HG02981 (cell line): ENCODE measurements around the gene AR.
"Not testable (repeated sequence)": the region's sequence is repeated elsewhere in the genome, so short reads cannot be mapped to it uniquely, and the experiment has no call there.

Source experiments
- ATAC-seq: cut with Tn5 transposase; IDR thresholded peaks from one replicate; pipeline ENCODE4 v1.9.1; 2021; ENCODE audit warnings: mild to moderate bottlenecking, moderate library complexity; ENCODE audit not compliant: unreplicated experiment

AR gene

DNA sequence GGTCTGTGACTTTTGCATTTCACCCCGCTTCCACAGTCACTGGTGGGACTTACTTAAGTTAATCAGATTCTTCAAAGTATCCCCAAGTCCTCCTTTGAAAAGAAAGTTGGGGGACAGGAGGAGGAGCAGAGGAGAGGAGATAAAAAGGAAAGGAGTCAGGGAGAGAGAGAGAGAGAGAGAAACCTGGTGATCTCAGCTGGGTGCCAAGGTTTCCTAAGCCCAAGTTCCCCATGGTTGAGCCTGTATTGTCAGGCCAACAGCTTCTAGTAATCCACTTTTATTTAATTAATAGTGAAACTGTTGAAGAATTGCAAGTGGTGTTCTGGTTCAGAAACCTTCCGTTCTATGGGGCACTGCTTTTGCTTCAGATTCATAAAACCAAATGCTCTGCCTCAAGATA is 91.6 kb downstream of the AR start:
- no peak for ATAC-seq

DNA sequence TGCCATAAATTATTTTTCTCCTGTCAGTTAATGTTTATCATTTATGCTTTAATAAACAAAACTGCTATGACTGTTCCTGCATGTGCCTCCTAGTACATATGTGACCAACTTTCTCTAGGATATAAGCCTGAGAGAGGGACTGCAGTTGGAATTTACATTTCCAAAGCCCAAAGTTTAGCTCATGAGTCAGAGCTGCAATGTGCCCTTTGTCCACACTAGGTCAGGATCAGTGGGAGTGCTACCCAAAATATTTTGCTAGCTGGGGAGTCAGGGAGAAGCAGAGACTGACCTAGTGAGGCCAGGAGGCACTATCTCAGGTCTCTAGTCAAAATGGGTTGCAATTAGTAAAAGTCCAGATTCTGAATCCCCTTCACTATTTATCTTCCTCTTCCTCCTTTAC is 92.7 kb downstream of the AR start:
- ATAC-seq, result no peak

DNA sequence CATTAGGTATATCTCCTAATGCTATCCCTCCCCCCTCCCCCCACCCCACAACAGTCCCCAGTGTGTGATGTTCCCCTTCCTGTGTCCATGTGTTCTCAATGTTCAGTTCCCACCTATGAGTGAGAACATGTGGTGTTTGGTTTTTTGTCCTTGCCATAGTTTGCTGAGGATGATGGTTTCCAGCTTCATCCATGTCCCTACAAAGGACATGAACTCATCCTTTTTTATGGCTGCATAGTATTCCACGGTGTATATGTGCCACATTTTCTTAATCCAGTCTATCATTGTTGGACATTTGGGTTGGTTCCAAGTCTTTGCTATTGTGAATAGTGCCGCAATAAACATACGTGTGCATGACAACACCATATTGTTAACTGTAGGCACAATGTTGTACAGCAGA is 93.5 kb downstream of the AR start:
- ATAC-seq, result not testable (repeated sequence)

DNA sequence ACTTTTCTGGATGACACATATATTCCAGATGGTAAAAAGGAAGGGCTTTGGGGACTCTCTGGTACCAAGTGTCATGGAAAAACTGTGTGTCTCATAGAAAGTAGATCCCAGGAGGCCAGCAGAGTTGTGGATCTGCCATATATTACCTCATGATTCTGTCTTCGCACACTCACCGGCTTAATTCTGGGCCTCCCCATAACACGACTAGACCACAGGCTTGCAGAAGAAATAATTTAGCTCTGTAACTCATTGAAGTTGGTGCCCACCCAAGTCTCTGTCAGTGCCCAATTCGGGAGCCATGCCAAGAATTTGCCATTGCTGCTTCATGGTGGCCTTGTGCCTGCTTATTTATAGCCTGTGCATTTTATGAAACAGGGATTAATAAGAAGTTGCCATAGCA is 104.5 kb downstream of the AR start:
- no peak for ATAC-seq

DNA sequence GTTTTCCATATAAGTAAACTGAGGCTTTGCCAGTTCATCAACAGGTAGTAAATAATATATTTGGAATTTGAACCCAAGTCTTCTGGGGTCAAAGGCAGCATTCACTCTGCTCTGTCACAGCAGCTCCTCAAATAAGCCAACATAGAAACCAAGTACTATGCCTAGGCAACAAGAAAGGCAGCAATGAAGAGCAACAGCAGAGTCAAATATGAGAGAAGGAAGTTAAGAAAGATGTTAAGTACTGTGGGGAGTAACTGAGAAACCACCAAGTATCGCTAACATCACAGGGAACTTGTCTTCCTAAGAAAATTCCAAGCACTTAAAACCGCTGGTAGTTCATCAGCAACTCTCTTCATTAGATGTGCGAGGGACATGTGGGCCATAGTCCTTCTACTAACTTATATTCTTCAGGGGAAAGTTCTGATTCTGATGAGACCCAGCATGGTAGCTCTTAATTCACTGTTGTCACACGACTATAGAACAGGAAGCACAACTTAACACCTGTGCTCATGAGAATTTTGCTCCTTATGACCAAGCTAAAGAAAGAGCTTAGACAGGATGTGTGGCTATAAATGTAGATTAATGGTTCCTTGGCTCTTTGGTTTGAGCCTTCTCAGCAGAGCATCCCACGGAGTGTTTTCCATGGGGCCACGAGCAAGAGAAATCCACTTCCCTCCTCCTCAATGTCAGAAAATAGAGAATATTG is 107.8 kb downstream of the AR start:
- ATAC-seq, result no peak

DNA sequence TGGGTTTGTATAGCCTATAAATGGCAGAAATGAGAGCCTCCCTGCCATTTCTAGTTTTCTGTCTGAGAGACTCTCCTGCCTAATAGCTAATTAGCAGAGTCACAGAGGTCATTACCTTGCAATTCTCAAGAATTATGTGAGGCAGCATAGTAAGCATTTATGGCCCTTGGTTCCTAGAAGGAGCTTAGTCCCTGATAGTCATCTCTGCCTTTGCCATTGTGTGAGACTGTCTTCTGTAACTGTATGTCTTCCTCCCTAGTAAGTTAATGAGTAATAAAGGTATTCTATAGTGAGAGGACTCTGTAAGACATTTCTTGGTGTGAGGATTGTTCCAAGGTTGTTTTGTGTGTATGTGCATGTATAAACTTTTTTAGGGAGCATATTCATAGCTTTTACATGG is 108.7 kb downstream of the AR start:
- no peak for ATAC-seq

DNA sequence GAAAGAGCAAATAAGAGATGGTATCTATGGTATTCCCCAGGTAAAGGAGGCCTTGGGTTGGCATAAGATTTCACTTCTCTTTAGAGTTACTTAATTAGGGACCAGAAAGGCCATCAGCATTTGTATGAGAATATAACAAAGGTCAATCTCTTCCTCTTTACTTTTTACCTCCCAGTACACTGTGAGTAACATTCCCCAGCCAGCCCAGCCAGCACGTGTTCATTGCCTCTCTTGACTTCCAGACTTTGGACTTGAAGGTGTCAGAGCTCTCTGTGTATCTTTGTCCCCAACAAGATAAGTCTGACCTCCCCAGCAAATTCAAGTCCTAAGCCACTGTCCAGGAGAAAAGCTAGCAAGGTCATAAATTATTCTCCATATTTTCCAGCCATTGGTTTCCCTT is 110.5 kb downstream of the AR start:
- no peak for ATAC-seq

DNA sequence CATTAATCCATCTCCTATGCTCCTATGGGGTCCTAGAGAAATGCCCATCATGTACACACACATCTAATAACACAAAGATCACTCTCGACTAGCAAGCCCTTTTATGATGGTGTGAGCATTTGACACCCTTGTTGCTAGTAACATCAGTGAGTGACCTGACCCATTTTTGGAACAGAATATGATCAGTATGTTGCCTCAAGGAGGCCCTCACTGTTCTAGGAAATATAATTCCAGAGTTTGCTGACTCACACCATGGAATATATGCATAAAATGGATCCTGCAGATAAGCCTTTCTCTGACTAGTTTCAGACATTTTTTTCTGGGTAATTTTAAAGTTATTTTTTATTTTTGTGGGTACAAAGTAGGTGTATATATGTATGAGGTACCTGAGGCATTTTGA is 121.8 kb downstream of the AR start:
- no peak for ATAC-seq

DNA sequence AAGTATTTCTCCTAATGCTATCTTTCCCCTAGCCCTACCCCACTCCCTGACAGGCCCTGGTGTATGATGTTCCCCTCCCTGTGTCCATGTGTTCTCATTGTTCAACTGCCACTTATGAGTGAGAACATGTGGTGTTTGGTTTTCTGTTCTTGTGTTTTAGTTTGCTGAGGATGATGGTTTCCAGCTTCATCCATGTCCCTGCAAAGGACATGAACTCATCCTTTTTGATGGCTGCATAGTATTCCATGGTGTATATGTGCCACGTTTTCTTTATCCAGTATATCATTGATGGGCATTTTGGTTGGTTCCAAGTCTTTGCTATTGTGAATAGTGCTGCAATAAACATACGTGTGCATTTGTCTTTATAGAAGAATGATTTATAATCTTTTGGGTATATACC is 126.9 kb downstream of the AR start:
- not testable (repeated sequence) for ATAC-seq

DNA sequence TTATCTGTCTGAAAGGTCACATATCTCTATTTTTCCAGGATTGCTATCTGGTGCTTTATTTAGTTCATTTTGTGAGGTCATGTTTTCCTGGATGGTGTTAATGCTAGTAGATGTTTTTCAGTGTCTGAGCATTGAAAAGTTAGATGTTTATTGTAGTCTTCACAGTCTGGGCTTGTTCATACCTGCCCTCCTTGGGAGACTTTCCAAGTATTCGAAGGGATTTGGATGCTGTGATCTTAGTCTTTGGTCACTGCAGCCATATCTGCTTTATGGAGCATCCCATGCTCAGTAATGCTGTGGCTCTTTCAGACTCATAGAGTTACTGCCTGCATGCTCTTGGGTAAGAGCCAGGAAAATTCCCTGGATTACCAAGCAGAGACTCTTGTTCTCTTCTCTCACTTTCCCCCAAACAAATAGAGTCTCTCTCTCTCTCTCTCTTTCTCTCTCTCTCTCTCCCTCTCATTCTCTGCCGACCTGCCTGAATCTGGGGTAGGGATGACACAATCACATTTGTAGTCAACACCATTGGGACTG is 130.0 kb downstream of the AR start:
- ATAC-seq, result no peak

DNA sequence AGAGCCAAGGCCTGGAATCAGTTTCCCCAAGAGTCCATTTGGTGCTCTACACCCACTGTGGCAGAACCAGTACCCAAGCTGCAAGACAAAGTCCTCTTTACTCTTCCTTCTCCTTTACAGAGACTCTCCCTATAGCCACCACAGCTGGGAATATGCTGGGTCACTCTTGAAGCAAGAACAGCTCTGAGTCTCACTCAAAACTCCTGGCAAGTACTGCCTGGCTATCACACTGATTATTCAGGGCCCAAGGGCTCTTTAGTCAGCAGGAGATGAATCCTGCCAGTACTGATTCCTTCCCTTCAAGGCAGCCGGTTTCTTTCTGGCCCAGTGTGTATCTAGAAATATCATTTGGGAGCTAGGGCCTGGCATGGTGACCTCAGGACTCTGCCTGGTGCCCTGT is 130.9 kb downstream of the AR start:
- no peak for ATAC-seq

DNA sequence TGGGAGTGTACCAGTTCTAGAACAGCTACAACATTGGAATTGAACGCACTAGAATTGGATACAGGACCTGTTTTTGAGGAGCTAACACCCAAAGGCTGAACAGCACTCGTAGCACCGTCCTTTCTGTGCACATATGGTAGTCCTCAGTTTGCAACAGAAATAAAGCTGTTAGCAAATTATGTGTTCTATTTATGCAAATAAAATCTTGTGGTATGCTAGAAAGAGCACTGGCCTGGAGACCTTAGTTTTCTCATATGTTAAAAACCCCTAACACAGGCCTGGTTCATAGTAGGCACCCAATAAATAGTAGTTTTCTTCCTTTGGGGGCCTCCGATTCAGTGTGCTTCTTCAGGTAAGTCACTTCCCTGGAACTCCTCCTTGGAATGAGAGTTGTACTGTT is 140.3 kb downstream of the AR start:
- ATAC-seq, result no peak

DNA sequence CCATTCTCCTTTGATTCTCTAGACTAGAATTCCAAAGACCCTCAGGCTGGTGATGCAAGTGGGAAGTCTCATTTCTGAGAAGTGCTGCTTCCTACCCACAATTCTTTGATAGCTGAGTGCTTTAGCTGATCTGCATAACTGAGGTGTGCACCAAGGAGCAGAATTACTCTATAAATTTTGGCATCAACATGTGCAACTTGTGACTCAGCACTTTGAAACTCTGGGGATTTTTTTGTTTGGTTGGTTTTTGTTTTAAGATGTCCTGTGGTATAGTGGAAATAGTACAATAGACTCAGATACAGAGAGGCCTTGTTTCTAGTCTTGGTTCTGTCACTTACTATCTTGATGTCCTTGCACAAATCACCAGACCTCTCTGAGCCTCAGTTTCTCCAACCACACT is 148.4 kb downstream of the AR start:
- ATAC-seq, result no peak

DNA sequence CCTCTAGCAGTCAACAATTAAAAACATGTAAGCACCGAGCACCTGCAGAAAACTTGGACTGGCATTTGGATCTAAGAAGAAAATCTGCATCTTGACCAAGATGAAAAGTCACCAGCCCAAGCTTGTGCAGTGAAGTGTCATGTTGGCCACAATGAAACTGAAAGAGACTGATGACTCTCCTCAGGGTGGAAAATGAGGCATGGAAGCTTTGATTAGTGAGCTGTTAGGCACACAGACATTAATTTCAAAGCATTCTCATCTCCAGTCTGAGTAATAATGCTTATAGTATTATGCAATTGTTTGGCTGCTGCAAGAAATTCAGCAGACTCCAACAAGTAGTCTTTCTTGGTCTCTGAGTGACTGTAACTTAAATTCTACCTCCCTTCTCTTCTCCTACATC is 150.1 kb downstream of the AR start:
- no peak for ATAC-seq

DNA sequence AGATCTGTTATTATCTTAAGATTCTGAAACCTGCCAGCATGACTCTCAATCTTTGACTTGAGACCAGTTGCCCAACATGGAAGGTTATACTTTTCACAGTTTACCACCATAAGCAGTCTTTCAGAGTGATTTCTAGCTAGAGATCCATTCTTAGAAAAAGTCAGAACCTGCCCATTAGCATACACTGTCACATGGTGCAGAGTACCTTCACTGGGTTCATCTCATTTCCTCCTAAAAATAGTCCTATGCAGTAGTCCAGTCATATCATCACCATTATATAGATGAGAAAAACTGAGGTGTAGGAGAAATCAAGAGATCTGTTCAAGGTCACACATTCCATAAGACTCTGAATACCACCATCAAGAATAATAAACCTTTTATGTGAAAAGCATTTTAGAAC is 153.6 kb downstream of the AR start:
- ATAC-seq, result no peak

DNA sequence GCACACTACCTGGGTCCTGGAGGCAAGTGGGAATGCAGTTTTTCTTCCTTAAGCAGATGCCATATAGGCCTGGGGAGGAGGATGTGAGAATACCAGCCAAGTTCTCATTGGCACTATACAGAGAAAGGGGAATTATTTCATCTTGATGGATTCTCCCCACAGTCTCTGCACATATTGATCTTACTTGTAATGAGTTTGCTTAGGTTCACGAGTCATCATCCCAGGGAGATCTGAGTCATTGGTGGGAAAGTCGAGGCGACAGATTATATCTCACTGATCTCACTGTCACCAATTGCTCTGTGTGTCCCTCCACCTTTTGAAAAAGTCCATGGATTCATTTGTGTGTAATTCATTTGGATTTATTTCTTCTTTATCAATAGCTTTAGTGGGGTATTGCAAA is 156.8 kb downstream of the AR start:
- no peak for ATAC-seq

DNA sequence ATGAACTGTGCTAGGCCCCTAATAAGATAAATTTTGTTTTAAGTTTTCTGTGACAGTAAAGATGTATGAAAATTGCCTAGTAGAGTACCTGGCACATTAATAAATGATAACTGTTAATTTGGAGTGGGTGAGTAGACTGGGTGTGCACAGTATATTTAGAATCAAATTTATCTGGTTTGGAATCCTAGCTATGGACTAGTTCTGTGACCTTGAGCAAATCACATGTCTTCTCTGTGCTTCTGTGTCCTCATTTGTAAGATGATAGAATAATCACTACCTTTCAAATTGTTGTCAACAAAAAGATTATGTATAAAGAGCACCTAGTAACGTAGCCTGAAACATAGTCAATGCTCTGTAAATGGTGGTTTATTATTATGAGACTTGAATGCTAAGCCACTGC is 170.2 kb downstream of the AR start:
- no peak for ATAC-seq

DNA sequence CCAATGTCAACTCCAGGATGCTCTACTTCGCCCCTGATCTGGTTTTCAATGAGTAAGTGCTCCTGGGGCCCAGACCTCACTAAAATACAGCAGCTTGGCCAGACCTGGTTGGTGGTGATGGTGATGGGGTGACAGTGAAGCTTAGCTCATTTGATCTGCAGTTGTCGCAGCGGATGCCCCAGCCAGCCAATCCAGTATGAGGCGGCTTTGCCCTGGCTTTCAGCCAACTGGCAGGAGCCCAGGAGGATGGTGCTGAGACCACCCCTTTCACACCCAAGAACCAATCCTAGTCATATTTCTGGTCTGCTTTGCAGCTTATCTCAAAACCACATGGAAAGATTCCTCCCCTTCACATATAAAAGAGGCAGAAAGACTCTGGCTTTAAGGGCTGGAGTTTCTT is 173.8 kb downstream of the AR start:
- no peak for ATAC-seq

DNA sequence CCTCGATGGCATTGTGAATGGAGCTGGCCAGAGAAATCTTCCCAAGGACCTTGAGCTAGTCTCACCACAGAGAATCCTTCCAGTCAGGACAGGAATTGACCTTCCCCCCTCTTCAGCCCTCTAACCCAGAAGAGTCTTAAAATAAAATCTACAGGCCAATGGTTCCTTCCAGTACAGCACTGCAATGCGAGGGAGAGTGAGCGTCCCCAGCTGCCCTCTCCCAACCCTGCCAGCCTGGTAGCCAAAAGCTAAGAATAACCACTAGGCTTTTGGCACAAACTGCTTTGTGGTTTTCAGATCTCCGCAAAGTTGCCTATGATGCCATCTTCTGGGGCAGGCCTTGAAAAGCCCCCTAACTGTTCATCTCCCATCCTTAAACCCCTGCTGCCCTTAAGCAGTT is 175.1 kb downstream of the AR start:
- ATAC-seq, result no peak

DNA sequence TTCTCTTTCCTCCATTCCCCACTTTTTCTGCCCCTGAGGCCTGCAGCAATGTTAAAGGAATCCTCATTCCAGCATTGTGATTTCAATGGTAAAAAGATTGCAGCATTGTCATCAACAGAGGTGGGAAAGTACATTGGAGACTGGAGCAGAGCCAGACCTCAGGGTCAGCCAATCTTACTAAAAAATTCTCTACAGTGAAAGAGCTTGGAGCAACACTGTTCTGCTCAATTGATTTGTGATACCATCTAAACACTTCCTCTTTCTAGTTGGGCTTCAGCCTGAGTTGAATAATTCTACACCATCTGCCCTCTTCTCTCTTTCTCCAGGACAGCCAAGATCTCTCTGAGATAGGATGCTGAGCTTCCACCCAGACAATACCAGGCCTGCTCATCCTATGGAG is 176.5 kb downstream of the AR start:
- ATAC-seq, result no peak

DNA sequence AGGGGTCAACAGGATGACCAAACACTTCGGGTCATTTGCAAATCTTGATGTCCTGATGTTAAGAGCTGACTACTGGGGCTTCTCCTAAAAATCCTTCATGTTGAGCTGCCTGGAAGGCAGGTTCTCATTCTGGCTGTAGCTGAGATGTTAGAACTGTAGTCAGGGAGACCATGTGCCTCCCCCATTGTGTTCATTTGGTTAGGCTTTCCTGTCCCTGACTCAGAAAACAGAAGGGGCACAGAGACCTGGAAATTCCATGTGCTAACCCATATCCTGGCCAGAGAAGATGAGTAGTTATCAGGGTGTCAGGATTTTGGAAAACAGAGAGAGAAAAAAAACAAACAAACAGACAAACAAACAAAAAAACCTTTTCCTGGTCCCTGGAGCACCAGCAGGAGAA is 177.5 kb downstream of the AR start:
- no peak for ATAC-seq

DNA sequence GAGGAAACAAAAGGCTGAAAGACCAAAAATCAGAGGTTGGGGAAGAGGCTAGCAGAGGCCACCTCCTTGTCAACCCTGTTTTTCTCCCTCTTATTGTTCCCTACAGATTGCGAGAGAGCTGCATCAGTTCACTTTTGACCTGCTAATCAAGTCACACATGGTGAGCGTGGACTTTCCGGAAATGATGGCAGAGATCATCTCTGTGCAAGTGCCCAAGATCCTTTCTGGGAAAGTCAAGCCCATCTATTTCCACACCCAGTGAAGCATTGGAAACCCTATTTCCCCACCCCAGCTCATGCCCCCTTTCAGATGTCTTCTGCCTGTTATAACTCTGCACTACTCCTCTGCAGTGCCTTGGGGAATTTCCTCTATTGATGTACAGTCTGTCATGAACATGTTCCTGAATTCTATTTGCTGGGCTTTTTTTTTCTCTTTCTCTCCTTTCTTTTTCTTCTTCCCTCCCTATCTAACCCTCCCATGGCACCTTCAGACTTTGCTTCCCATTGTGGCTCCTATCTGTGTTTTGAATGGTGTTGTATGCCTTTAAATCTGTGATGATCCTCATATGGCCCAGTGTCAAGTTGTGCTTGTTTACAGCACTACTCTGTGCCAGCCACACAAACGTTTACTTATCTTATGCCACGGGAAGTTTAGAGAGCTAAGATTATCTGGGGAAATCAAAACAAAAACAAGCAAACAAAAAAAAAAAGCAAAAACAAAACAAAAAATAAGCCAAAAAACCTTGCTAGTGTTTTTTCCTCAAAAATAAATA is 179.9 kb downstream of the AR start:
- no peak for ATAC-seq
